Head of caudate nucleus (tissue), 42 donors: Measurements from ENCODE around the gene FAF1.

Experiments used
- DNase-seq, 42 donors: peaks; one replicate each; pipeline versions ENCODE4 v3.0.0 to v3.0.0-alpha.2; 2020 to 2021; ENCODE audit warnings: mixed read lengths in 7 of 42
- intact Hi-C: fragments of 100-400 bp; cut with DNase I; formaldehyde crosslinking; loops from one replicate; pipeline ENCODE4 v1.15.0; 2022

The FAF1 gene

DNA sequence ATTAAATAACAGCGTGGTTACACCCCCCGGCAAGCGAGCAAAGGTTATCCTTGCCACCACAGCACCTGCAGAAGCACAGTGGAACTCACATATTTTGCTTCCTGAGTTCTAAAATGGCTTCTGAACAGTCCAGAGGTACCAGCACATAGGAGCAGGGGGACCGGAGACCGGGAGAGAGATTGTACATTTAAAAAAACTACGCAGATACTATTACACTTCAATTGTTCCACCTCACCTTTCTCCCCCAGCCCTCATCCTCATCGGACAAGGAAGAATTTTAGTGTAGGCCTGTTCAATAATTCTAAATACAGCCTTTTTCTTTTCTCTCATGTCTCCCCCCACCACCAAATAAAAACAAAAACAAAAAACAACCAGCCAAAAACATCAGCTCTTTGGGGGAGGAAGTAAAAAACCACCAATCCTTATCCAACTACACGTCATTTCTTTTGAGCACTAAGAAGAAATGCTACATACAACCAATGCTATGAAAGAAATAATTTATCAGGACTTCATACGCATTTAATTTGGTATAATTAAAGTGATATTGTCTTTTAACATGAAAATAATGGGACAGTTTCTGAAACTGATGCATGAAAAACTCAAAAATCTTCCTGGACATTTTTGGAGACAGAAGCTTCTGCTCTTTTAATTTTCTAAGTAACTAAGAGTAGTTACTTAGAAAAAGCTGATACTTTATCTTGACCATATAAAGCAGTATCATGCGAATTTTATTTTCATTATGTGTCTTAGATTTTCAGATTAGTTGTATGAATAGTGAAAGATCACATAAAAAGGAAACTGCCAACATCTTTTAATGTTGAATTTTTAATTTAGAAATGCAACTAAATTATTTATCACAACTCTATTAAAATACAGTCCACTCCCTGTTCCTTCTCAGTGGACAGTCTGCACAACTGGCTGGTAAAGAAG lies 19.1 kb upstream of the FAF1 start:
- DNase-seq: peak in 3 of 42 donors; percentile 12 to 49 (median 28)
- intact Hi-C loops: no loop called here

DNA sequence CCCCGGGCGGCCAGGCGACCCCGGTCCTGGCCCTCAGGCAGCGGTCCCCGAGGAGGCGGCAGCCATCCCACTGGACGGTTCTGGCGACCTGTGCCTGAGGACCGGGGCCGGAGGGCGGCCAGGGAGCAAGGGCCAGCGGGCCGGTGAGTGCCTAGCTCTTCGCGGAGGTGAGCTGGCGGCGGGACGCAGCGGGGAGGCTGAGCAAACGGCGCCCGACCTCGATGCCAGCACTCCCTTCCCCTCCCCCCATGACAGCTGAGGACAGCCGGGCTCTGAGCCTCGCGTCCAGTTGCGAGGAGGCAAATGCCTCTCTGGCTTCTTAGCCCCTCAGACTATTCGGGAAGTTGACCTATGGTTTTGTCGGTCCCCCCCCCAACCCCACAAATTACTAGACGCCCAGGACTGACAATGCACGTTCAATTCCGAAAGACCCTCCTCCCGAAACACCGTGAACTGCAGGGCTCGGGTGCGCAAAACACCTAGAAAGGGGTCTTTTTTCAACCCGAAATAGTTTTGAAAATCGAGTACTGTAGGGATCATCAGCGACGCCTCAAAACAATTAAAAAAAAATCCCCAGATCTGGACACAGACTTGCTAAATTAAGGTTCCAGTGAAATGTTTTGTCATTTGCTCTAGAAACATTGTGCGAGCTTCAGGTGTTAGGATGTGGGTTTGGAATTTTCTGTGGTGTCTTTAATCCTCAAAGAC lies 18.2 kb upstream of the FAF1 start:
- DNase-seq: peak in 39 of 42 donors; percentile 12 to 80 (median 53)

DNA sequence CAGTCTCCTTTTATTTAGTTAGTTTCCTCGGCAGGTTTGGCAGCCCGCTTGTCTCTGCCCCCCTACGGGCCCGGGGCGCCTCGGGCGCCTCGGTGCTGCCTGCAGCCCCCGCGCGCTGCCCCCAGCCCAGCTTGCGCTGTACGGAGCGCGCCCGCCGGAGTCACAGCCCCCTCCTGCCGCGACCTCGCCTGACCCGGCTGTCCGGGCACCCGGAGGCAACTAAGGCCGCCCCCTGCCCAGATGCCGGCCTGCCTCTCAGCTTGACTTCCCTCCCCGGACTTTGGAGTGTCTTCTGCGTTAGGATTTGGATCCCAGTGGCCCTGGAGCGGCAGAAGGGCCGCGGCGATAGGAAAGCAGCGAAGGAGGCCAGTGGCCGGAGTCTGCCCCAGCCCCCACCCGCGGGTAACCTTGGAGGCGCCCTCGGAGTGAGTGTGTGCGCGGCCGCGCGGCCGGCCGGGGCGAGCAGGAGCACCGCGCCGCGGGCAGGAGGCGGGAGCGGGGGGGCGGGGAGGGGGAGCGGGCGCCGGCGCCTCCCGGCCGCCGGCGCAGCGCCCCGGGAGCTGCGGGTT lies 17.6 kb upstream of the FAF1 start:
- intact Hi-C loops: no loop called here

More for the DNA sequence above, 18.2 kb upstream of the FAF1 start:
- intact Hi-C loops: no loop called here

DNA sequence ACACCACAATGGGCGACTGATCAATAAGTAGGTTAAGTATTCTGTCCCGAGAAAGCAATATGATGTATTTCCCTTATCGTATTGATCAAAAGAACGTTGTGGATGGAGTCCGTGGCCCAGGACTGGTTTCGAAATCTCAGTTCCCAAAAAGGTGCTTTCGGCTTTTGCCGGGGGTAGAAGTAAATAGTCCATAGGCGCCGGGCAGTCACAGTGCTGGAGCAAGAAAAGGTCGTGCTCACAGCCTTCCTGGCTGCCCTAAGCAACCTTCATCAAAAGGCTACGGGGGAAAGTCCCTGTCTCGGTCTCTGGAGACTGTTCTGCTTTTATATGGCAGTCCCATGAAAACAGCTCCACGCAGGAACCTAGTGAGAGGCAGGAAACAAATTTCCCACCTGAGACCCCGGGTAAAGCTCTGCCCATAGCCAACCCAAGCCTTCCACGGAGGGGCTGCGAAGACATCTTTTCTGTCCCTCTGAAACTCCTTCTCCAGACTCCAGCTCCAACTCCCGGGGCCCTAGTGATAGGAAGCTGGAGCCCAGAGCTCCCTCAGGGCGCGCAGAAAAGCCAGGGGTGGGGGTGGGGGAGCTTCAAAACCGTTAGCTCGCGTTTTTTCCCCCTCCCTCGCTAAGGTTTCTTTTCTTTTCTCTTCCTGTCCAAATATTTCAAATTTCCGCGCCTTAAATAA lies 17.0 kb upstream of the FAF1 start:
- DNase-seq: peak in 25 of 42 donors; percentile 9 to 60 (median 28)
- intact Hi-C loops: no loop called here

More for the DNA sequence above, 17.6 kb upstream of the FAF1 start:
- peak in 41 of 42 donors; percentile 19 to 81 (median 61) for DNase-seq

DNA sequence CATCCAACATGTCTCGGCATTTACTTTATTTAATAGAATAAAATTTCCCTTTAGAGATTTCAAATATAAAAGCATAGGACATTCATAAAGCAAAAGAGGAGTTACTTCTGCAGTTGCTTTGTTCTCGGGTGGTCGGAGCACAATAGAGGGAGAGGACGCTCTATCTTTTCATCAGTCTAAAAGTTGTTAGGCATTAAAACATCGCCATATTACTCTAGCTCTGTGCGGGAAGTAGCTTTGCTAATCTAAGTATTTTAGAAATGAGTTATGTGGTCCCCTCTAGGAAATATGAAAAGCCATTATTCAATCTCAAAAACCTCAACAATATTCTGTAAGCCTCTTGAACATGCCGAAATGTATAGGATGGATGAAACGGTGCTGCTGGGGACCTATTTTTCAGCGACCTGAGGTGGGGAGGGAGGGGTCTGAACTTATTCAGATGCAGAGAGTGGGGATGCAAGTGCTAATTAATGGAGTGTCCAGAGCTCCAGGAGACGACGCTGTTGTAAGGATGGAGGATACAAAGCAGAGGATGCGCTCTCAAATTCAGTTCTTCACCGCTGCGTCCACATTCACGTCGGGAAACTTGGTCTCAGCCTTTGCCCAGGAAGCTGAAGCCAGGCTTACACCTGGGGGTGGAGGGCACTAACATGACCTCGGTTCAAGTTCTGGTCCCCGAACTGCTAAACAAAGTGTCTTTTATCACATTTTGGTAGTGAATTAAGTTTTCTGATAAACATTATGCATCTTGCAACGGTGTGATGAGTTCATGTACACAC lies 16.2 kb upstream of the FAF1 start:
- intact Hi-C loops: no loop called here
- peak in 6 of 42 donors; percentile 5 to 45 (median 16) for DNase-seq

DNA sequence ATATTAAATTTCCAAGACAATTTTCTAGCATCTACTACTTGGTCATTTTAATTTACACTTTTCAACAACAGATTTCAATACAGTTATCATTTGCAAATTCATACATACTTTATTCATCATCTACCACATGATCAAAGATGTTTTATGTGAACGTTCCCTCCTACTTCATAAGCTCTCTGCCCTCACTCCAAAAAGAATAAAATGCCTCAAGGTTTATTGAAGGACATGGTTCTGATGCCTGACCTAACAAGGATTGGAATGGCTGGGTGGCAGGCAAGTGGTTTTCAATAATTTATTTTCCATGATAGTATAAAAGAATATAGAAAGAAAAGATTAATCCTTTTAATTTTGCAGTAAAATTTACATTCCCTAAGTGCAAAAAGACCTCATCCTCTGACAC lies 15.4 kb upstream of the FAF1 start:
- intact Hi-C loops: no loop called here
- DNase-seq: no peak

DNA sequence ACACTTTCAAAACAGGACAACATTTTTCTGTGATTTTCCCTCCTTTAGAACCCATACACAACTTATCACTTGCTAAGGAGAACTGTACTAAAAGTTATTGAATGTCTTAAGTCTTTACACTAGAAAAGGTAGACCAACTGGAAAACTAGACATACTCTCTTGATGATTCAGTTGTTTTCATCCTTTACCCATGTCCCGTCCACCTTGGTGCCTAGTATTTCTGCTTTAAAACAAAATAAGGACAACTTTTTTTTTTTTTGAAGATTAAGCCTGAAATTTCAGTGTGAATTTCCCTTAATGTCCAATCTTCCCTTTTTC lies 14.5 kb upstream of the FAF1 start:
- DNase-seq: no peak

DNA sequence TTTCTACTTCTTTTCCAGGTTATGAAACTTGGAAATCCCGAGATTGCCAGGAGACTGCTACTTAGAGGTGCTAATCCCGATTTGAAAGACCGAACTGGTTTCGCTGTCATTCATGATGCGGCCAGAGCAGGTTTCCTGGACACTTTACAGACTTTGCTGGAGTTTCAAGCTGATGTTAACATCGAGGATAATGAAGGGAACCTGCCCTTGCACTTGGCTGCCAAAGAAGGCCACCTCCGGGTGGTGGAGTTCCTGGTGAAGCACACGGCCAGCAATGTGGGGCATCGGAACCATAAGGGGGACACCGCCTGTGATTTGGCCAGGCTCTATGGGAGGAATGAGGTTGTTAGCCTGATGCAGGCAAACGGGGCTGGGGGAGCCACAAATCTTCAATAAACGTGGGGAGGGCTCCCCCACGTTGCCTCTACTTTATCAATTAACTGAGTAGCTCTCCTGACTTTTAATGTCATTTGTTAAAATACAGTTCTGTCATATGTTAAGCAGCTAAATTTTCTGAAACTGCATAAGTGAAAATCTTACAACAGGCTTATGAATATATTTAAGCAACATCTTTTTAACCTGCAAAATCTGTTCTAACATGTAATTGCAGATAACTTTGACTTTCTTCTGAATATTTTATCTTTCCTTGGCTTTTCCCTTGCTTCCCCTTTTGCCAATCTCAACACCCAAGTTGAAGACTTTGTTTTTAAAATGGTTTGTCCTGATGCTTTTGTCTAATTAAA lies 14.0 kb upstream of the FAF1 start:
- intact Hi-C loops: no loop called here
- peak in 4 of 42 donors; percentile 5 to 8 (median 6) for DNase-seq

More for the DNA sequence above, 14.5 kb upstream of the FAF1 start:
- intact Hi-C loops: no loop called here

DNA sequence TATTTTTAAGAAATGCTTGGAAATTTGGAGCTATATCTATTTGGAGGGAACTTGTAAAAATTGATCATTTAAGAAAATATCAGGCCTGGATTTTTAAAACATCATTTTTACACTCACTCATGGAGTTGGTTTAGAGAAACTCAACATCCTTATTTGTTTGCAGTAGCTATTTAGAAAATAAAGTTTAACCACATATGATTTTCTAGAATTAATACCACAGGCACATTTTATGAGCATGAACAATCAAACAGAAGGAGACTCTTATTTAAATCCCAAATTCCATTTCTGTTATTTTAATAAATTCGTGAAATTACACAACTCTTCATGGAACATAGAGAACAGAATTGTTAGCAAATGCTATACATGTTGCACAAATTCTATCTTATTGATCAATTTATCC lies 13.2 kb upstream of the FAF1 start:
- no peak for DNase-seq
- intact Hi-C loops: no loop called here

DNA sequence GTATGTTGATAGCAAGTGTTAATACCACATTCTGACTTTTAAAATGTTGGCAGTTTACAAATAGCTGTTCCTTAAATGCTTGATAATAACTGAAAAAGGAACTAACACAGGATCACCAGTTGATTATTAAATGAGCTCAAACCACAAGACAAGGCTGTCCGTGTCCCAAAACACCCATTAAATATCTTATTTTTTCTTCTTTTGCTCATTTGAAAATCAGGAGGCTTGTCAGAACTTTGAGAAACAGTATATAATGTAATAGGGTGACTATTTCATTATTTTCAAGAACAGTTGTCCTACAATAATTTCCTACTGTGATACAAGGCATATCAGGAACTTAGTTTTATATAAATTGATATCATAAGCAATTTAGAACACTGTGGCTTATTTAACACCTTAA lies 12.7 kb upstream of the FAF1 start:
- intact Hi-C loops: no loop called here
- no peak for DNase-seq

DNA sequence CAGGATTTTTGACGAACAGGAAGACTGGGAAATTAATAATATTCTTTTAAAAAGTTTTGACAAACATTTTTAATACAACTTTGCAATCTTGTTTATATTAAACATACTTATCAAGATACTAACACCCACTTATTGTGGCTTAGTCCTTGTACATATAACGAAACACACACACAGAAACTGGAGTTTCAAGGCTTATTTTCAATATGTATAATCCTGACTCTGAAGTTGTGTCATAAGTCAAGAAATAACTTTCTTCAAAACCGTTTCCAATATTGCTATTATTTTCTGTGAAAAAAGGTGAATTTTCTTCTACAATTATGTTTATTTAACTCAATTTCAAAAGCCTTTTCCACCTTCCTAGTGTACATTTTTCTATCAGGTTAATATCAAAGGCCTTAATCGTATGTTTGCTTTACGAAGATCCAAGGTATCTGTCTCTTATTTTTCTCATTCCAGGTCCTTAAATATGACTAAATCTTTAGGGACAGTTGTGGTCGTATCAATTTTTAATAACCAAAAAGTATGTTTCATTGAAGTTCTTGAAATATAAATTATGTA lies 11.8 kb upstream of the FAF1 start:
- intact Hi-C loops: no loop called here

DNA sequence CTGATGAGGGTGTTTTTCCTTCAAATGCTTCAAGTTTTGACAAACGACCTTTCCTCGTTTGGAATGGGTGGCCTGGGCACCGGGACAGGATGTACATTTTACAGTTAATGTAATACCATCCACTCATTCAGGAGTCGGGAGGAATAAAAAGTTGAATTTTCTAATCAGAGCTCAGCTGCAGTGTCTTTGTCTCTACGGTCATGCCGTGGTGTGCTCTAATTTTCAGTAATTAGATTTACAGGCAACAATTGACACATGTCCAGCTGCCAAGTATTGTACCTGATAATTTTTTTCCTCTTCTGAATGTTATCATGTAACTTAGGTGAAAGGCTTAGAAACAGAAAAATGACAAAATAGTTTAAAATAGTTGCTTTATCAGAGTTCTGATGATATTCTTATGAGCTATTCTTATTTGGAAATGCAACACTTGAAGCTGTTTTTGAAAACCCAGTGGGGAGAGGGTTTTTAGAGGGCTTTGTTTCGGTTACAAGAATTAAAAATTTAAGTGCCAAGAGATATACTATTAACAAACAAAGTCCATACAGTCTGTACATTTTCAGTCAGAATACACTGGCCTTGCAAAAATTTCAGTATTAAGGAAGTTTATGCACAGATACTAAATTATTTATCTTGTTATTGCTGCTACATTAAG lies 11.0 kb upstream of the FAF1 start:
- no peak for DNase-seq
- intact Hi-C loops: no loop called here

More for the DNA sequence above, 11.8 kb upstream of the FAF1 start:
- DNase-seq: no peak

DNA sequence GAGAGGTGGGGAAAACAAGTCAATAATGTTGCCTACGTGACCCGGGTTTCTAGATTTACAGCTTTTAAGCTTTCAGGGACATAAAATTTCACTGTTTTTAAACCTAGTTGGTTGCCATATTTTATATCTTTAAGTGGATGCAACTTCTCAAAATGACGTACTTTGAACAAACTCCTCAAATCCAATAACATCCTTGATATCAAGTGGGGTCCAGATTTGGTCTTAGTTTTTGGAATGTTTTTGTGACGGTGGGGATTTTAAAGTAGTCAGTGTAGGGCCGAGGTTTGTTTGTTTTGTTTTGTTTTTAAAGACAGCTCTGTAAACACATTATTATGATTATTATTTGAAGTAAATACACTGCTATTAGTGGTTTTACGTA lies 10.4 kb upstream of the FAF1 start:
- intact Hi-C loops: no loop called here
- no peak for DNase-seq

DNA sequence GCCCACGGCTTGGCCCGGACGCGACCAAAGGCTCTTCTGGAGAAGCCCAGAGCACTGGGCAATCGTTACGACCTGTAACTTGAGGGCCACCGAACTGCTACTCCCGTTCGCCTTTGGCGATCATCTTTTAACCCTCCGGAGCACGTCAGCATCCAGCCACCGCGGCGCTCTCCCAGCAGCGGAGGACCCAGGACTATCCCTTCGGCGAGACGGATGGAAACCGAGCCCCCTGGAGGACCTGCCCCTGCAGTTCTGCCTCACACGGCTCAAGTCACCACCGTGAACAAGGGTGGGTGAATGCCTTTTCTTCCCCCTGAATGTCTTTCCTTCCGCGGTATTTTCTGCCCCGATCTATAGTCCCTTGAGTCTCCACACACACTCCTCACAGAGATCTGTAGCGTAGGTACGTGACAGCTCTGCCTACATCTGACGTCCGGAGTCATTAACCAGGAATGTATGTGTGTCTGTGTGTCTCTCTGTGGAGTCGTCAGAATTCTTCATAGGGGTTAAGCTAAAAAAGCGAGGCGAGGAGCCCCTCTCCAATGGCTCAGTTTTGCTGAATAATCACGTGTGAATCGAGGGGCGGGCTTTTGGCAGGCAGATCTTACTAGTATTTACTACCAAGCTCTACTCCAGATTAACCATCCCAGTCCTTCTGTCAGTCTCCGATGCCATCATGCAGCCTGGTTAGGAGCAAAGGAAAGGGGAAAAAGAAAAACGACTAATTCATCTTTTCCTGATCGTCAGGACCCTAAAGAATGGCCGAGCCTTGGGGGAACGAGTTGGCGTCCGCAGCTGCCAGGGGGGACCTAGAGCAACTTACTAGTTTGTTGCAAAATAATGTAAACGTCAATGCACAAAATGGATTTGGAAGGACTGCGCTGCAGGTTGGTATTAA lies 9.8 kb upstream of the FAF1 start, which contains the start of gene CDKN2C:
Gene CDKN2C, plus strand, starts transcription at position 635 of the 898 bp plus-strand sequence. Its CDS starts 124 bp downstream, at position 759.
- peak; percentile 46 to 87 (median 74) for DNase-seq
- intact Hi-C loops: no loop called here

DNA sequence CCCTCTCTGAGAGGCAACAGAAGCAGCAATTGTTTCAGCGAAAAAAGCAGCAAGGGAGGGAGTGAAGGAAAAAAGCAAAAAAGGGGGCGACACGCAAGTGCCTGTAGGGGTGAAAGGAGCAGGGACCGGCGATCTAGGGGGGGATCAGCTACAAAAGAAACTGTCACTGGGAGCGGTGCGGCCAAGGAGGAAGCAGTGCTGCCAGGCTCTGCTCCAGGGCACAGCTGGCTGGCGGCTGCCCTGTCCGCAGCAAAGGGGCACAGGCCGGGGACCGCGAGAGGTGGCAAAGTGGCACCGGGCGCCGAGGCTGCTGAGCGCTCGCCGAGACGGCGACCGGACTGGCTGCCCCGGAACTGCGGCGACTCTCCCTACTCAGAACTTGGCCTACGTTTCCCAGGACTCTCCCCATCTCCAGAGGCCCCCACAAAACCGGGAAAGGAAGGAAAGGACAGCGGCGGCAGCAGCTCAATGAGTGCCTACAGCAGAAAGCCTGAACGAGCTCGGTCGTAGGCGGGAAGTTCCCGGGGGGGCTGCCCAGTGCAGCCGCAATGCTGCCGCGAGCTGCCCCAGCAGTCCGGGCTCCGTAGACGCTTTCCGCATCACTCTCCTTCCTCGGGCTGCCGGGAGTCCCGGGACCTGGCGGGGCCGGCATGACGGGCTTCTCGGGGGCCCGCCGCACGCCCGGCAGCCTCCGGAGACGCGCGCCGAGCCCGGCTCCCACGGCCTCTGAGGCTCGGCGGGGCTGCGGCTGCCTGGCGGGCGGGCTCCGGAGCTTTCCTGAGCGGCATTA lies 8.9 kb upstream of the FAF1 start:
- intact Hi-C loops: loop anchor here (1.0 kb wide), 1 partner anchor 9 kb away; the partner anchor contains the start of gene FAF1
- DNase-seq: peak in 39 of 42 donors; percentile 14 to 78 (median 57)
